UCSD-AML1 (cell line): ENCODE data around the gene C22orf15.

Experiments used
- DNase-seq: peaks from one replicate; lab custom pipeline; 2025; ENCODE audit not compliant: unreplicated experiment; lab: John Stamatoyannopoulos, UW

The C22orf15 gene

DNA sequence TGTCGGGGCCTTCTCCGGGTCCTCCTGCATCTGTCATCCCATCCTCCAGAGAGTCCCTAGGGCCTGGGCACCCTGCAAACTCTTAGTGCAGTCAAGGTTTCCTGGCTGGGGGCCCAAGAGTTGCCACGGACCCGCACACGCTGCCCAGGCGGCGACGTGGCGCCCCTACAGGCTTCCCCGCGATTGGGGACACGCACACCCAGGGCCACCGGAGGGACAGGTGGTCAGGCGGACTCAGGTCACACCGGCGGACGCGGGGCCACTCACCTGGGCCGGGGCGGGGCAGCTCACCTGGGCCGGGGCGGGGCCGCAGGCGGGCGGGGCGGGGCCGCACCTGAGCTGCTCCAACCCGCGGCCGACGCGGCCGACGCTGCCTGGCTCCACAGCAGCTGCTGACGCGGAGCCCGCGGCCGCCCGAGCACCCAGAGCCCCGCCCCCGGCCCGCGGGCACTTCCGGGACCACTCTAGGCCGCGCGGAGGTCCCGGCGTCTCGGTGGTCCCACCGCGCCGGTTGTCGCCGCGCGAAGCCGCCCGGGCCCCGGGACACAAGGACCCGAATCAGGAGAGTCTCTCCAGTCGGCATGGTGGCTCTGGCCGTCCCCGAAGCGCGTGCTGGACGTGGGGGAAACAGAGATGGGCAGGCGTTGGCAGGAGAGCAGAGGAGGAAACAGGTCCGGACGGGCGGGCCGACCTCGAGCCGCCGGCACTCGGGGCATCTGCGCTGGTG, 11.9 kb upstream of the C22orf15 start, which contains the start of gene ZNF70:
Gene ZNF70, minus strand, starts transcription at position 399 of the 727 bp plus-strand sequence. CDS start 5,972 bp downstream, outside the sequence.
- DNase-seq = peak; percentile 87

DNA sequence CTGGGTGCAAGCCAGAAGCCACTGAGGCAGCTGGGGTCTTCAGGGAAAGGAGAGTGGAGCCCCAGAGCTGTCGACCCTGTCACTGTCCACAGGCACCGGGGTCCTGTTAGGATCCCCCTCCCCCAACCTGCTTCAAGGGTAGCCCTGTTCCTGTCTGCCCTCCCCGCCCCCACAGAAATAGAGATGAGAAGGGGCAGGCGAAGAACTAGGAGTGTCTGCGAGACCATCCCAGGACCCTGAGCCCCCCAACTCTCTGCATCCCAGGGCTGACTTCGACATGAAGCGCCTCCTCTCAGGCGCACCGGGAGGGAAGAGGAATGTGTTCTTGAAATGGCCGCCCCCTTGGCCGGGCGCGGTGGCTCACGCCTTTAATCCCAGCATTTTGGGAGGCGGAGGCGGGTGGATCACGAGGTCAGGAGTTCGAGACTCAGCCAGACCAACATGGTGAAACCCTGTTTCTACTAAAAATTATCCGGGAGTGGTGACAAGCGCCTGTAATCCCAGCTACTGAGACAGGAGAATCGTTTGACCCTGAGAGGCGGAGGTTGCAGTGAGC, 11.3 kb upstream of the C22orf15 start:
- no peak for DNase-seq

DNA sequence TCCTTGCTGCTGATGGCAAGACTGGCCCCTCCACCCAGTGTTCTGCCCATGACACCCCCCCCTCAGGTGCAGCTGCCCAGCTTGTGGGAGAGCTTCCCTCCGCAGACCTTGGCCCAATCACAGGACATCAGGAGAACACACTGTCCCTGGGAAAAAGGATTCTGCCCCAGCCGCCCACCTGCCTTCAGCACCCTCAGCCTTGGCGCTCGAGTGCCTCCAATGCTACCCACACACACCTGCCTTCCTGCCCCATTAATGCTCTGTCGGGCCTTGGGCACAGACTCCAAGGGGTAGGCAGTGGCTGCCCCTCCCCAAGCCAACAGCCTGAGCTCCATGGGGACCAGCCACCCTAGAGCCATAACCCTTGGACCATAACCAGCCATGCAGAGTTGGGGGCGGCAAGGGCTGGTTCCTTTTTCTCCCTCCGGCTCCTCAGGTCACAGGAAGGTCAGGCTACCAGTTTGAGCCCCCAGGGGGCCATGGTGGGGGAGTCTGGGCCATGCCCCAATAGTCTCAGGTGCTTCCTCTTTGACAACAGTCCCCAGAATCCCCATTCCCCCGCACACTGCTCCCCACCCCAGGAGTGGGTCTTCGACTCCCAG, 10.6 kb upstream of the C22orf15 start:
- DNase-seq = no peak

DNA sequence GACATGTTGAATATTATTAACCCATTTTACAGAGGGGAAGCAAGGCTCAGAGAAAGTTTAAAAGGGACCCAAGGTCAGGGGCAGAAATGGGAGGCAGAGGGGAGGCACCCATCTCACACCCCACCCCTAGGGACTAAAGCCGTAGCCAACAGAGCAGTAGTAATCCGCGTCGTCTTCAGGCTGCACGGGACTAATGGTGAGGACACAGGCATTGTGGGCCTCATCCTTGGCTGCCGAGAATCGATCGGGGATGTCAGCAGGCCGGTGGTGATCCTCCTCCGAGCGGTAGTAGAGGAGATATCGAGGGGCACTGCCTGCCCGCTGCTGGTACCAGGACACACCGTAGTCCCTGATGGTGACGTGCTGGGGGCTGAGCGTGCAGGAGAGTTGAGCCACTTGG, 10.0 kb upstream of the C22orf15 start:
- no peak for DNase-seq

DNA sequence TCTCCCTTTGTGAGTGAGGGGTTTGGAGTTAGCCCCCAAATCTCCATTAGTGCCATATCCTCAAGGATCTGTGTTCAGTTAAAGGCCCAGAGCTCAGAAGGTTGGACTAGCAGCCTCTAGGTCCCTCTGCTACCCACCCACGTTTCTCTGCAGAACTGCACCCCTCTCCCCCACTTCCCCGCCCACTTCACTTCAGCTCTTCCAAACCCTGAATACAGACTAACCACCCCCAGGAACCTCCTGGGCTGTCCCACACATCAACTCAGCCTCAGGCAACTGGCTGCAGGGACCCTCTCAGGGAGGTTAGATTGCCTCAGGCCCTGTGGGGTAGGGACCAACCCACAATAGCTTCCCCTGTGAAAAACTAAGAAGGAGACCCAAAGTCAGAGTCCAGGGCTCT, 9.4 kb upstream of the C22orf15 start:
- no peak for DNase-seq

DNA sequence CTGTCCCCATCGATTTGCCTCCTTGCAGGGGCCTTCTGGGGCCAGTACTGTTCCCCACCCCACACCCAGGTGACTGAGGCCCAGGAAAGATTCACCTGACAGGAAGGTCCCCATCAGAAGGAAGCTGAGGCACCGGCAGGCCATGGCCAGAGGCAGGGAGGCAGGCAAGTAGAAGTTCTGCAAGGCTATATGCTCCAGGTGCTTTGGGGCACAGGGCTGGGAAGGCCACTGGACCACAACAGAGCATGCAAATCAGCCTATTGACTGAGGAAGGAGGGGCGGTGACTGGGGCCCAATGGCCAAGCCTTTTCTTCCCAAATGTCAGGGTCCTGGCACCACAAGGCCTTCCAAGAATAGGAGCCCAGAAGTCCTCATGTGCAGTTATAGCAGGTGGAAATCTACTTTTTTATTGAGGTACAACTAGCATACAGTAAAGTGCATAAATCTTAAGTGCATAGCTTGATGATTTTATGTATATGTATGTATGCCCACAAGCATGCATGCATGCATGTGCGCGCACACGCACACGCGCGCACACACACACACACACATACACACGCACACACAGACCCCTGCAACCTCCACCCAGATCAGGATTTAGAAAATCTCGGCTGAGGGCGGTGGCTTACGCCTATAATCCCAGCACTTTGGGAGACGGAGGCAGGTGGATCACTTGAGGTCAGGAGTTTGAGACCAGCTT, 8.4 kb upstream of the C22orf15 start, which contains the start of gene VPREB3:
Gene VPREB3, minus strand, starts transcription at position 206 of the 700 bp plus-strand sequence. Its CDS starts 62 bp downstream, at position 144.
- DNase-seq = no peak

DNA sequence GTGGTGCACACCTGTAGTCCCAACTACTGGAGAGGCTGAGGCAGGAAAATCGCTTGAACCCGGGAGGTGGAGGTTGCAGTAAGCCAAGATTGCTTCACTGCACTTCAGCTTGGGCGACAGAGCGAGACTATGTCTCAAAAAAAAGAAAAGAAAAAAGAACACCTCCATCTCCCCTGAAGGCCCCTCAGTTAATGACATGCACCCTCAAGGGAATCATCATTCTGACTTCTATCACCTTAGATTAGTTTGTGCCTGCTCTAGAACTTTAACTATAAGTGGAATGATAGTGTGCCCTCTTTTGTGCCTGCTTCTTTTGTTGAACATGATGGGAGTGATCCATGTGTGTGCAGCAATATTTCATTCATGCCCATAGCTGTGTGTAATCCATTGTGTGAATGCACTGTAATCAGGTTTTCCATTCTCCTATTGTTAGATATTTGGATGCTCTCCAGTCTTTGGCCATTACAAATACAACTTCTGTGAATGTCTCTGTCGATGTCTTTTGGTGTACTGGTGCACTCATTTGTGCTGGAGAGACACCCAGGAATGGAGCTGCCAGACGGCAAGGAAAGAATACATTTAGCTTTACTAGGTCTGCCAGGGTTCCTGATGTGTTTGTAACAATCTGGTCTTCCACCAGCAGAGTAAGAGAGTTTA, 7.7 kb upstream of the C22orf15 start:
- DNase-seq = no peak

DNA sequence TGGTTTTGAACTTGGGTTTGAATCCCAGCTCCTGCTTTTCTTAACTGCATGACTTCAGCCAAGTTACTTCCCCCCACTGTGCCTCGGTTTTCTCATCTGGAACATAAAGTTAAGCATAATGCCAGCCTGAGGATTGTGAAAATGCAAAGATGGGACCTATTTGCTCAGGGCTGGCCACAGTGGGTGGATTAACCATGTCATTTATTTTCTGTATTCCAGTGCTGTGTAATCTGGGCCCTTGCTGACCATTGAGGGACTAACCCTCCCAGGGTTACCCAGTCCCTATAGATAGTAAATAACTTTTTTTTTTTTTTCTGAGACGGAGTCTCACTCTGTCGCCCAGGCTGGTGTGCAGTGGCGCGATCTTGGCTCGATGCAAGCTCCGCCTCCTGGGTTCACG, 7.1 kb upstream of the C22orf15 start:
- no peak for DNase-seq

DNA sequence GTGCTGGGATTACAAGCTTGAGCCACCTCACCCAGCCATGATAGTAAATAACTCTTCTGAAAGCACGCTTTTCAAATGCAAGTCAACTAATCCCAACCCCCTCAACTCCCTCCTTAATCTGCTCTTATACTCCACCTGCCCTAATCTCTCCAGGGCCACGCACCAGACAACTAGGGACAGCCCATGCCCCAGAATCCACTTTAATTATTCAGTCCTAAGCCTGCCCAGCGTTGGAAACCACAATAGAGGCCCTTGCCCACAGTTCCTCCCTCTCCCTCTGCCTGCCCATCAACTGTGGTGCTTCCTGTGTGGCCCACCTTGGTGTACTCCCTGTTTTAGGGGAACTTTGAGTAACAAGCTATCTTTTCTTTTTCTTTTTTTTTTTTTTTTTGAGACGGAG, 5.9 kb upstream of the C22orf15 start:
- peak; percentile 24 for DNase-seq

DNA sequence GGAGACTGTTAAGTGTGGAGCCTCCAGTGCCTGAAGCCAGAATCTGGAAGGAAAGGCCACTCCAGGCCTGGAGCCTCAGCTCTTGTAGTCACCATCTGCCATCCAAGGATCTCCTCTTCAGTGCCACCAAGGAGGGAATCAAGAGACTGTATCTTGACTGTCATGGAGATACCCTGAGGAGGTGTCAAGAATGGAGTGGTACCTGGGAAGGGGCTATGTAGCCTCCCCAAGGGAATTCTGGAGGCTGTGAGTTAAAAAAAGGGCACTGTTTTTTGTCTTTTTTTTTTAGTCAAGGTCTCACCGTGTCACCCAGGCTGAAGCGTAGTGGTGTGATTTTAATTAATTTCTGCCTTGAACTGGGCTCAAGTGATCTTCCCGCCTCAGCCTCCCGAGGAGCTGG, 3.2 kb upstream of the C22orf15 start:
- no peak for DNase-seq

DNA sequence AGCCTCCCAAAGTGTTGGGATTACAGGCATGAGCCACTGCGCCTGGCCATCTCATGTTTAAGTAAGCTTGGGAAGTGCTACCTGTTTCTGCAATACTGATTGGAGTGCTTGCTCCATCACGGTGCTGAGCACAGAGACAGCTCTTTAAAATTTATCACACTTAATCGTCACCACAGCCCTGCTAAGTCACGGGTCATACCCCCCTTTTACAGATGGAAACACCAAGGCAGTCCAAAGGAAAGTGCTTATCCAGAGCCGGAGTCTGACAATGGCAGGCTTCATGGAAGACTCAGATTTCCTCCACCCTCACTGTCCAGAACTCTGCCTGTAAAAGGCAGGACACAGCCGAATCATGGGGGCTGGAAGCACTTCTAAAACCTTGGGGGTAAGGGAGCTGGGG, 2.7 kb upstream of the C22orf15 start:
- no peak for DNase-seq

DNA sequence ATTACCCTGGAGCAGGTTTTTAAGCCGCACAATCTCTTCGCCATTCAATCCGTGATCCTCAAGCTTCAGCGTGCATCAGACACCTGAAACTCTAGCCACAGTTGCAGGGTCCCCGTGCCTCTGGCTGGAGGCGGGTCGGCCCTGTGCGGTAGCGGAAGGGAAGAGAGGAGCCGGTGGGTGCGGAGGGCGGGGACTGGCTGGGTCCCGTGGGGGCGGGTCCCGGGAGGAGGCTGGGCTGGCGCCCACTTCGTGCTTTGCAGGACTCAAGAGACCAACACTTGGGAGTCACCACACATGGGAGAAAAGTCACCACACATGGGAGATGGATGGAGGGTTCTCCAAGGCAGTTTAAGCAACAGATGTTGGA, 772 bp downstream of the C22orf15 start:
- no peak for DNase-seq

DNA sequence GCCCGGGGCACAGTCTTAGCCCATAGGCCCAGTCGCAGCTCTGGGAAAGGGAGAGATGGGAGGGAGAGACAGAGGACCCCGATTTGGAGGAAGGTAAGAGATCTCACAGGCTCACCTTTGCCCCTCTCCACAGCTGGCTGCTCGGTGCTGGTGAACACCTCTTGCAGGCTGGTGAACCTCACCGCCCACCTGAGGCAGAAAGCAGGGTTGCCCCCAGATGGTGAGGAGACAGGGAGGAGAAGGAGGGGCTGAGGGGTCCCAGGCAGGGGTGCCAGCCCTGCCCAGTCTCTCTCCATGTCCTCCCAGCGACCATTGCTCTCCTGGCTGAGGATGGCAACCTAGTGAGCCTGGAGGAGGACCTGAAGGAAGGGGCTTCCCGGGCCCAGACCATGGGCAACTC, 1.2 kb downstream of the C22orf15 start:
- DNase-seq = no peak

DNA sequence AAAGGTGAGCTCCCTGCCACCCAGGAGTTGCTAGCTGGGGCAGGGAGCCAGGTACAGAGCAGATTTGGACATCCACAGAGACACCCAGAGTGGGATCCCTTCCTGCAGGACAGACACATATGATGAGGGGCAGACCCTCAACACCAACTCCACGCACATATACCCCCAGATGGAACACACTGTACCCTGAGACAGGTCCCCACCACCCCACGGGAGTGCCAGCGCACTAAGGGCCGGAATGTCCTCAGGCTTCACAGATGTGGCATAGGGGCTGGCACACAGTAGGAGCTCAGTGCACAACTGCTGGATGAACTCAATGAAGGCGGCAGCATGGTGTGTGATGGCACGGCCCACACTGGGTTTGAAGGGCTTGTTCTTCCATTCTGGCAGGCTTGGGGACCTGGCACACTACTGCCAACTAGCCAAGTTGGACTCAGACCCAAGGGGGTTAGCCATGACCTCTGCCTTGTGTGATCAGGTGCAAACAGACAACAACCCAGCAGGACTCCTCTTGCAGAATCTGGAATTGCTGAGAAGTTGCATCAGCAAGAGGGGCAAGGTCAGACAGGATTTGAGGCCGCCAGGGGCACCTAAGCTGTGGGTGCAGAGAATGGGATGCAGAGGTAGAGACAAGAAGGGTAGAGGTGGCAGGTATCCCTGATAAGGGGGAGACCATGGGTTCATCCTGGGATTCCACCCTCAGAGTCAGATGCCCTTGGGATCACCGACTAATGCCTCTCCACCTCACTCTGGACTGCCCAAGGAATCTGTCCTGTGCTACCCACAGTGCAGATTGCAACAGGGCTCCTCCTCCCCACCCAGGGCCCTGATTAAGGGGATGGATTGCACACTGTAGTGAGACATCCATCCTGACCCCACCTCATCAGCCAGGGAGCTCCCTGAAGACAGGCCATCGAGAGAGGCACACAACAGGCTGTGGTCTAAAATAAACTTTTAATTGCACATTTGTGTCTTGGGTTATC, 2.4 kb downstream of the C22orf15 start:
- no peak for DNase-seq

DNA sequence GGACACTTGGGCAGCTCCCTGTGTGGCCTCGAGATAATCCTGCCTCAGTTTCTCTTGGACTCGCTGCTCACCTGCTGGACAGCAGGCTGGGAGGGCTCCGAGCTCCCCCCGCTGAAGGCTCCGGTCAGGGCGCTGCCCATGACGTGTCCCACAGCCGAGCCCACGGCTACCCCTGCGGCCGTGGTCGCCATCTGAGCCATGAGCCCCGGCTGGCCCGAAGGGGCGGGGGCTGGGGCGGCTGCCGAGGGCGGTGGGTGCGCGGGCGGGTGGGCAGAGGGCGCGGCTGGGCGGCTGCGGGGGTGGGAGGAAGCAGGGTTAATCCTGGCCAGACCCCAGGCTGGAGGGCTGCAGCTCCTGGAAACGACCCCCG, 4.5 kb downstream of the C22orf15 start:
- DNase-seq = no peak

DNA sequence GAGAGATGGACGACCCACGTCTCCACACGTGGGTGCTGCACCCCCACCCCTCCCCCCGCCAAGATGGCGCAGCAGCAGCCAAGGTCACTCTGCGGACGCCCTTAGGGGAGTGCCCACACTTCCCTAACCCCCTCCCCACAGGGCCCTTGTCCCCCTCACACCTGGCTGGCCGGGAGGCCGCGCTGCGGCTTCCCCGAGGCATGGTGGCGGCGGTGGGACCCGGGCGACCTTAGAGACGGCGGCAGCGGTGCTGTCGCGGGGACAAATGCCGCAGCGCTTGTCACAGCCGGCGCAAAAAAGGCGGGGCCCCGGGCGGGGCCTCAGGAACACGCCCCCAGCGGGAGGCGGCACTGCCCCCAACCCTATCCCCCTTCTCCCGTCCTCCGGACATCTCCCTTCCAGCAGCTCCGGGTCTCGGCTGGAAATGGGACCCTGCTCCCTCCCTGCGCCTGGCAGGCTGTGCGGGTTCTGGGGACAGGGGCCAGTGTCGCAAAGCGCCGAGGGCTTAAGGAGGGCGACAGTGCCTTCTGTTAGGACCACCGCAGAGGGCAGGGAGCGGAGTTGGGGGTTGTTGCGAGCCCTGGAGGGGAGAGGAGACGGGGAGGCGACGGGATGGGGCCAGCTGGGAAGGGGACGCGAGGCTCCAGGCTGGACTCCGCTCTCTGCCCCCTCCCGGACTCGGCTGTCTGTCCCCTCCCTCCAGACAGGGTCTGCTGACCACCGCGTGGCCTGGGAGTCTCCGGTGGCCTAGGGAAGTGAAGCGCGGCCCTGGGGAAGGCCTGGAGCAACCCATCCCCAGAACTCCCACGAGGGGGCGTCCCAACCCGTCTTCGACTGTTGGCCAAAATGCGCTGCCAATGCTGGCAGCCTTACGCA, 5.1 kb downstream of the C22orf15 start, which contains the start of gene CHCHD10:
Gene CHCHD10, minus strand, starts transcription at position 300 of the 876 bp plus-strand sequence. Its CDS starts 98 bp downstream, at position 202.
- peak; percentile 89 for DNase-seq

DNA sequence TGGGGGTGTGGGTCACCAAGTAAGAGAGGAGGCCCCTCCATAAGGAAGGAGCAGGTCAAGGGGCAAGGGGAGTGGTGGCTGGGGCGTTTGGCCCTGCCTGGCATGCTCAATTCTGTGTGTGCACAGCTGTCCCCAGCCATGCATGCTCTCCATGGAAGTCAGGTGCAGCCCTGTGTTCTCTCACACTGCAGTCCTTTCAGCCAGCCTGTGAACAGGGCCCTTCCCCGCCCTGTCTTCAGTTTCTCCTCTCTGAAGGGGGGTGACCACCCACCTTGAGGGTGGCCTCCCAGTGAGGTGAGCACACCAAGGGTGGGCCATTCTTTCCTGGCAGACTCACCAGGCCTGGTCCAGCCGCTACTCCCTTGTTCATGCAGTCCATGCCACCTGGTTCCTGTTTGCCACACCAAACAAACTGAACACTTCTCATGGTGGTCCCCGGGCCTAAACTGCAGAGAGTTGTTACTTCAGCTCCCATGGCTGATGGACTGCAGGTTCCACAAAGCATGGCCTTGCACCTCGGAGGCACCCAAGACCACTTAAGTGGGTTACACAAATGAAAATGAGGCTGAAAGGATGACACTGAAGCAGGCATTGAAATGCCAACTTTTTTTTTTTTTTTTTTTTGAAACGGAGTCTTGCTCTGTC, 6.7 kb downstream of the C22orf15 start:
- DNase-seq = no peak

DNA sequence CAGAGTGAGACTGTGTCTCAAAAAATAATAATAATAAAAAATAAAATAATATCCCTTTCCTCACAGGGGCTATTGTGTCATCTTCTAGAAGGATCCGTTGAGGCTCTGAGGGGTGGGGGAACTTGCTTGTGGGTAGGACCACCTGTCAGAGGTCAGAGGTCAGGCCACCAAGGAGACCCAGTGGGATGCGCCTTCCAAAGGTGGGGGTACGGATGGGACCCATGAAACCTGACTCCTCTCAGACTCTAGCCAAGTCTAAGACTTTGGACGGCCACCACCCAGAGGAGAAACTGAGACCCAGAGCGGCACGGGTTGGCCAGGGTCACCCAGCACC, 9.5 kb downstream of the C22orf15 start:
- no peak for DNase-seq
